ENCODE measurements around the gene CHST1.
A peak's percentile ranks its signal among the peaks of the same experiment; 100 is the strongest.

Gene CHST1

GRCh38 chr11:45665206-45665932 lies at the start of gene CHST1:
TSS of gene CHST1 (minus strand) at chr11:45665622. CDS start at chr11:45650923, 14,699 bp downstream.
- peak within 1 kb of the TSS; percentile 61 for H3K4me3 Mint-ChIP-seq
- H3K27me3 Mint-ChIP-seq: peaks cover 89% of the 10 kb centered on the region
- no peak for ATAC-seq
- H3K9me3 Mint-ChIP-seq: no peaks in the 10 kb centered on the region
- H3K27ac Mint-ChIP-seq: no peak within 1 kb of the TSS
- H3K4me1 Mint-ChIP-seq: peaks cover 13% of the 10 kb centered on the region
- no peaks in the 10 kb centered on the region for H3K36me3 Mint-ChIP-seq

- H3K36me3 Mint-ChIP-seq: no peaks in the 10 kb centered on the region
- ATAC-seq: no peak
- H3K4me1 Mint-ChIP-seq: no peaks in the 10 kb centered on the region
- H3K9me3 Mint-ChIP-seq: no peaks in the 10 kb centered on the region
- H3K4me3 Mint-ChIP-seq: no peak overlapping the region
- peaks cover 65% of the 10 kb centered on the region for H3K27me3 Mint-ChIP-seq
- H3K27ac Mint-ChIP-seq: no peak overlapping the region
Measured at GRCh38 chr11:45713573-45713972, 48.2 kb upstream of the CHST1 start.

- Mint-ChIP-seq H3K4me3 (no peak overlapping the region), H3K36me3 (no peaks in the 10 kb centered on the region), H3K4me1 (no peaks in the 10 kb centered on the region), H3K27ac (no peak overlapping the region), H3K27me3 (peaks cover 76% of the 10 kb centered on the region), H3K9me3 (no peaks in the 10 kb centered on the region)
- ATAC-seq: no peak
Measured at GRCh38 chr11:45710561-45710960, 45.1 kb upstream of the CHST1 start.

GRCh38 chr11:45708887-45709663 lies 43.7 kb upstream of the CHST1 start:
- Mint-ChIP-seq H3K4me1 (no peaks in the 10 kb centered on the region), H3K27ac (no peak overlapping the region), H3K36me3 (no peaks in the 10 kb centered on the region), H3K9me3 (no peaks in the 10 kb centered on the region), H3K27me3 (peaks cover 63% of the 10 kb centered on the region), H3K4me3 (no peak overlapping the region)
- no peak for ATAC-seq

GRCh38 chr11:45704635-45705034 lies 39.2 kb upstream of the CHST1 start:
- ATAC-seq: no peak
- Mint-ChIP-seq H3K27me3 (peaks cover 61% of the 10 kb centered on the region), H3K4me3 (no peak overlapping the region), H3K9me3 (no peaks in the 10 kb centered on the region), H3K4me1 (no peaks in the 10 kb centered on the region), H3K36me3 (no peaks in the 10 kb centered on the region), H3K27ac (no peak overlapping the region)

- Mint-ChIP-seq H3K4me1 (no peaks in the 10 kb centered on the region), H3K9me3 (no peaks in the 10 kb centered on the region), H3K36me3 (no peaks in the 10 kb centered on the region), H3K4me3 (no peak overlapping the region), H3K27ac (no peak overlapping the region), H3K27me3 (peaks cover 64% of the 10 kb centered on the region)
- no peak for ATAC-seq
Measured at GRCh38 chr11:45704133-45704532, 38.7 kb upstream of the CHST1 start.

GRCh38 chr11:45702511-45702910 lies 37.1 kb upstream of the CHST1 start:
- Mint-ChIP-seq H3K27me3 (peaks cover 51% of the 10 kb centered on the region), H3K27ac (no peak overlapping the region), H3K4me1 (no peaks in the 10 kb centered on the region), H3K4me3 (no peak overlapping the region), H3K36me3 (no peaks in the 10 kb centered on the region), H3K9me3 (no peaks in the 10 kb centered on the region)
- no peak for ATAC-seq

- H3K9me3 Mint-ChIP-seq: no peaks in the 10 kb centered on the region
- H3K27ac Mint-ChIP-seq: no peak overlapping the region
- H3K27me3 Mint-ChIP-seq: peaks cover 63% of the 10 kb centered on the region
- H3K4me3 Mint-ChIP-seq: no peak overlapping the region
- no peaks in the 10 kb centered on the region for H3K36me3 Mint-ChIP-seq
- no peak for ATAC-seq
- no peaks in the 10 kb centered on the region for H3K4me1 Mint-ChIP-seq
Measured at GRCh38 chr11:45698777-45699497, 33.5 kb upstream of the CHST1 start.

- Mint-ChIP-seq H3K4me3 (no peak overlapping the region), H3K36me3 (no peaks in the 10 kb centered on the region), H3K4me1 (no peaks in the 10 kb centered on the region), H3K27me3 (peaks cover 31% of the 10 kb centered on the region), H3K27ac (no peak overlapping the region), H3K9me3 (no peaks in the 10 kb centered on the region)
- peak; percentile 76 for ATAC-seq
Measured at GRCh38 chr11:45692808-45693453, 27.5 kb upstream of the CHST1 start.

GRCh38 chr11:45688472-45689033 lies 23.1 kb upstream of the CHST1 start:
- peaks cover 26% of the 10 kb centered on the region for H3K27me3 Mint-ChIP-seq
- H3K36me3 Mint-ChIP-seq: no peaks in the 10 kb centered on the region
- no peaks in the 10 kb centered on the region for H3K4me1 Mint-ChIP-seq
- H3K4me3 Mint-ChIP-seq: no peak overlapping the region
- no peaks in the 10 kb centered on the region for H3K9me3 Mint-ChIP-seq
- ATAC-seq: no peak
- H3K27ac Mint-ChIP-seq: no peak overlapping the region

GRCh38 chr11:45687836-45688235 lies 22.4 kb upstream of the CHST1 start:
- ATAC-seq: no peak
- Mint-ChIP-seq H3K27me3 (peaks cover 26% of the 10 kb centered on the region), H3K9me3 (no peaks in the 10 kb centered on the region), H3K4me1 (no peaks in the 10 kb centered on the region), H3K27ac (no peak overlapping the region), H3K4me3 (no peak overlapping the region), H3K36me3 (no peaks in the 10 kb centered on the region)

- no peaks in the 10 kb centered on the region for H3K4me1 Mint-ChIP-seq
- no peaks in the 10 kb centered on the region for H3K36me3 Mint-ChIP-seq
- peaks cover 44% of the 10 kb centered on the region for H3K27me3 Mint-ChIP-seq
- no peaks in the 10 kb centered on the region for H3K9me3 Mint-ChIP-seq
- no peak for ATAC-seq
- H3K4me3 Mint-ChIP-seq: no peak overlapping the region
- no peak overlapping the region for H3K27ac Mint-ChIP-seq
Measured at GRCh38 chr11:45685964-45686537, 20.6 kb upstream of the CHST1 start.

GRCh38 chr11:45684440-45684839 lies 19.0 kb upstream of the CHST1 start:
- Mint-ChIP-seq H3K4me1 (no peaks in the 10 kb centered on the region), H3K36me3 (no peaks in the 10 kb centered on the region), H3K4me3 (no peak overlapping the region), H3K27me3 (peaks cover 51% of the 10 kb centered on the region), H3K27ac (no peak overlapping the region), H3K9me3 (no peaks in the 10 kb centered on the region)
- no peak for ATAC-seq

- H3K36me3 Mint-ChIP-seq: no peaks in the 10 kb centered on the region
Measured at GRCh38 chr11:45683271-45684058, 18.0 kb upstream of the CHST1 start.

More at GRCh38 chr11:45683271-45684058, 18.0 kb upstream of the CHST1 start:
- no peaks in the 10 kb centered on the region for H3K9me3 Mint-ChIP-seq
- no peak overlapping the region for H3K4me3 Mint-ChIP-seq
- peaks cover 58% of the 10 kb centered on the region for H3K27me3 Mint-ChIP-seq
- peak; percentile 9 for ATAC-seq
- no peaks in the 10 kb centered on the region for H3K4me1 Mint-ChIP-seq
- H3K27ac Mint-ChIP-seq: no peak overlapping the region

Measured in stimulated activated memory B cell treated with anti-CD40 and anti-IgM and Interleukin-4, amounts not matched to agents 10 μg/mL and 1 μg/mL and 100 μg/mL, for 72 hours (primary cell).